HFFc6 (cell line): ENCODE measurements around the gene WASHC4. TPM values are rescaled to one million over a fixed set of nuclear protein-coding genes. Genes with fewer than 3 reads are reported as not detected.

Experiments
- DNase-seq: peaks from one replicate; pipeline ENCODE4 v3.0.0-alpha.2; 2018
- H3K27ac Mint-ChIP-seq: 2 replicates; pipeline ENCODE4 v1.8.0; 2020; ENCODE audit warnings: mild to moderate bottlenecking, mixed read lengths
- H3K27me3 Mint-ChIP-seq: 2 replicates; pipeline ENCODE4 v1.8.0; 2021; ENCODE audit warnings: mild to moderate bottlenecking, moderate library complexity, mixed read lengths; ENCODE audit not compliant: insufficient read depth
- H3K36me3 Mint-ChIP-seq: 2 replicates; pipeline ENCODE4 v1.8.0; 2021; ENCODE audit warnings: low read depth, mixed read lengths
- H3K4me1 Mint-ChIP-seq: 2 replicates; pipeline ENCODE4 v1.8.0; 2020; ENCODE audit warnings: low read depth, mixed read lengths
- H3K4me3 Mint-ChIP-seq: 2 replicates; pipeline ENCODE4 v1.8.0; 2020; ENCODE audit warnings: mild to moderate bottlenecking, moderate library complexity, mixed read lengths
- H3K9me3 Mint-ChIP-seq: 2 replicates; pipeline ENCODE4 v1.8.0; 2020; ENCODE audit warnings: mild to moderate bottlenecking, mixed read lengths
- CTCF ChIP-seq: fragments of 200-600 bp; sonication (generic); IDR thresholded peaks from 2 replicates; pipeline ENCODE4 v1.5.0; 2021; ENCODE audit warnings: antibody characterized with exemption, mild to moderate bottlenecking
- total RNA-seq, 6 experiments: library from RNA; stranded (reverse); fragmentation: NEBNext Ultra II Directional; extraction: Animal tissue kit (Norgen Biotek cat#: 25700); gene quantifications; 2 replicates in 1 of 6; 3 replicates in 5 of 6; pipeline ENCODE4 v1.2.3, GENCODE V29; 2021

WASHC4 gene
- total RNA-seq, 6 experiments from 2014 or later = 41.6 to 47.3 (median 44.1) TPM

GRCh38 chr12:105099356-105099755, 8.2 kb upstream of the WASHC4 start:
- TF ChIP-seq CTCF = no peak
- peaks cover 4% of the 10 kb centered on the region for H3K27me3 Mint-ChIP-seq
- DNase-seq = no peak
- no peak overlapping the region for H3K27ac Mint-ChIP-seq
- H3K9me3 Mint-ChIP-seq = peaks cover 21% of the 10 kb centered on the region
- peaks cover 13% of the 10 kb centered on the region; the same call in 1 of the 2 replicates for H3K36me3 Mint-ChIP-seq
- peaks cover 13% of the 10 kb centered on the region for H3K4me1 Mint-ChIP-seq
- no peak overlapping the region for H3K4me3 Mint-ChIP-seq

- TF ChIP-seq CTCF = no peak
- Mint-ChIP-seq H3K4me1 (peaks cover 13% of the 10 kb centered on the region), H3K9me3 (peaks cover 12% of the 10 kb centered on the region), H3K4me3 (peak overlapping the region; percentile 61; the same call in 1 of the 2 replicates), H3K27ac (no peak overlapping the region), H3K27me3 (peaks cover 4% of the 10 kb centered on the region; the same call in 1 of the 2 replicates), H3K36me3 (peaks cover 9% of the 10 kb centered on the region; the same call in 1 of the 2 replicates)
- peak; percentile 54 for DNase-seq
Observed at GRCh38 chr12:105100207-105100985, 7.1 kb upstream of the WASHC4 start.

GRCh38 chr12:105100998-105101397, 6.5 kb upstream of the WASHC4 start:
- Mint-ChIP-seq H3K4me3 (no peak overlapping the region), H3K4me1 (peaks cover 13% of the 10 kb centered on the region), H3K27me3 (peaks cover 4% of the 10 kb centered on the region; the same call in 1 of the 2 replicates), H3K9me3 (peaks cover 6% of the 10 kb centered on the region), H3K36me3 (0 out of 2 replicates have a peak, but pooled peaks cover 5% of the 10 kb centered on the region), H3K27ac (no peak overlapping the region)
- DNase-seq = peak; percentile 28
- TF ChIP-seq CTCF = peak; percentile 58; the same call in 1 of the 2 replicates

GRCh38 chr12:105102673-105103072, 4.9 kb upstream of the WASHC4 start:
- no peak for TF ChIP-seq CTCF
- no peak overlapping the region for H3K4me3 Mint-ChIP-seq
- H3K27ac Mint-ChIP-seq = no peak overlapping the region
- peaks cover 4% of the 10 kb centered on the region; the same call in 1 of the 2 replicates for H3K27me3 Mint-ChIP-seq
- H3K9me3 Mint-ChIP-seq = no peaks in the 10 kb centered on the region
- H3K36me3 Mint-ChIP-seq = no peaks in the 10 kb centered on the region
- no peak for DNase-seq
- H3K4me1 Mint-ChIP-seq = peaks cover 24% of the 10 kb centered on the region

GRCh38 chr12:105104762-105105161, 2.8 kb upstream of the WASHC4 start:
- Mint-ChIP-seq H3K27ac (no peak overlapping the region), H3K4me3 (no peak overlapping the region), H3K36me3 (0 out of 2 replicates have a peak, but pooled peaks cover 5% of the 10 kb centered on the region), H3K4me1 (peaks cover 34% of the 10 kb centered on the region), H3K27me3 (peaks cover 4% of the 10 kb centered on the region; the same call in 1 of the 2 replicates), H3K9me3 (no peaks in the 10 kb centered on the region)
- TF ChIP-seq CTCF = no peak
- DNase-seq = no peak
